Activated CD4-positive, alpha-beta memory T cell treated with anti-CD3 and anti-CD28 coated beads for 36 hours (primary cell): ENCODE data around the gene SMIM29. TPM values are rescaled to one million over a fixed set of nuclear protein-coding genes. Genes with fewer than 3 reads are reported as not detected.
A peak's percentile ranks its signal among the peaks of the same experiment; 100 is the strongest.

Source experiments
- CTCF ChIA-PET: fragments of 350-600 bp; sonication (Branson Sonifier 250); formaldehyde crosslinking; loops from one replicate; lab custom pipeline; 2021; ENCODE audit warnings: antibody characterized with exemption, inconsistent platforms; lab: Charles Lee
- POLR2A ChIA-PET: fragments of 350-600 bp; sonication (Branson Sonifier 250); formaldehyde crosslinking; loops from one replicate; lab custom pipeline; 2021; ENCODE audit warnings: antibody characterized with exemption; lab: Charles Lee
- DNase-seq: peaks from one replicate; pipeline ENCODE4 v3.0.0-alpha.2; 2020
- H3K27ac Mint-ChIP-seq: one replicate; pipeline ENCODE4 v1.8.0; 2021; ENCODE audit warnings: mixed read lengths
- H3K27me3 Mint-ChIP-seq: one replicate; pipeline ENCODE4 v1.8.0; 2021; ENCODE audit warnings: mixed read lengths
- H3K36me3 Mint-ChIP-seq: one replicate; pipeline ENCODE4 v1.8.0; 2021; ENCODE audit warnings: mixed read lengths
- H3K4me1 Mint-ChIP-seq: one replicate; pipeline ENCODE4 v1.8.0; 2021; ENCODE audit warnings: low read depth, mixed read lengths
- H3K4me3 Mint-ChIP-seq: one replicate; pipeline ENCODE4 v1.8.0; 2021; ENCODE audit warnings: mild to moderate bottlenecking, mixed read lengths
- H3K9me3 Mint-ChIP-seq: one replicate; pipeline ENCODE4 v1.8.0; 2021; ENCODE audit warnings: mixed read lengths
- intact Hi-C: fragments of 100-400 bp; cut with micrococcal nuclease; formaldehyde crosslinking; loops from one replicate; pipeline ENCODE4 v1.15.1; 2023
- total RNA-seq, 2 experiments: library from RNA; stranded (reverse); gene quantifications; one replicate each; pipeline ENCODE4 v1.2.3, GENCODE V29; 2021

Gene SMIM29
- total RNA-seq, 2 experiments from 2014 or later, result 22.4 to 25.2 TPM

DNA sequence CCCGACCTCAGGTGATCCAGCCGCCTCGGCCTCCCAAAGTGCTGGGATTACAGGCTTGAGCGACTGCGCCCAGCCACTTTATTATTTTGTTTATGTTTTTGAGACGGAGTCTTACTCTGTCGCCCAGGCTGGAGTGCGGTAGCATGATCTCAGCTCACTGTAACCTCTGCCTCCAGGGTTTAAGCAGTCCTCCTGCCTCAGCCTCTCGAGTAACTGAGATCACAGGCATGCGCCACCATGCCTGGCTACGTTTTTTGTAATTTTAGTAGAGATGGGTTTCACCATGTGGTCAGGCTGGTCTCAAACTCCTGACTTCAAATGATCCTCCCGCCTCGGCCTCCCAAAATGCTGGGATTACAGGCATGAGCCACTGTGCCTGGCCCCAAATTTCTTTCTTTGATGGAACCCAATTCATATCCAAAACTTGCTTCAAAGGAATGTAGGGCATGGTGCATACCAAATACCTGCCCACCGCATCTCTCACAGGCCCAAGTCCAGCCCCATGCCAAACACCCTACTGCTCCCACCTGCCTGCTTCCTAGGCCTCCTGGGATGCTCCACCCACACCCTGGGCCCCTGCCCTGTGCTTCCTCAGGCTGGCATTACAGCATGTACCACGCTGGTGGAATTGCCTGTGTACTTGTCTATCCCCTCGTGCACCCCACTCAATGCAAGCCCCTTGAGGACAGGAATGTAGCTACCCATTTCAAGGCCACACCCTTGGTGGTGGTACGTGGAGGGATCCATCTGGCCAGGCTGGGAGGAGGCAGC is 17.1 kb downstream of the SMIM29 start:
- Mint-ChIP-seq H3K4me1 (peaks cover 31% of the 10 kb centered on the region), H3K9me3 (no peaks in the 10 kb centered on the region), H3K27me3 (no peaks in the 10 kb centered on the region), H3K36me3 (peaks cover 1% of the 10 kb centered on the region), H3K4me3 (no peak overlapping the region), H3K27ac (no peak overlapping the region)
- intact Hi-C loops, result loop anchor here (10.0 kb wide), 1 partner anchor 1893 kb away; no protein-coding TSS in a partner anchor
- ChIA-PET POLR2A (no interaction called here), CTCF (no interaction called here)
- DNase-seq, result no peak

DNA sequence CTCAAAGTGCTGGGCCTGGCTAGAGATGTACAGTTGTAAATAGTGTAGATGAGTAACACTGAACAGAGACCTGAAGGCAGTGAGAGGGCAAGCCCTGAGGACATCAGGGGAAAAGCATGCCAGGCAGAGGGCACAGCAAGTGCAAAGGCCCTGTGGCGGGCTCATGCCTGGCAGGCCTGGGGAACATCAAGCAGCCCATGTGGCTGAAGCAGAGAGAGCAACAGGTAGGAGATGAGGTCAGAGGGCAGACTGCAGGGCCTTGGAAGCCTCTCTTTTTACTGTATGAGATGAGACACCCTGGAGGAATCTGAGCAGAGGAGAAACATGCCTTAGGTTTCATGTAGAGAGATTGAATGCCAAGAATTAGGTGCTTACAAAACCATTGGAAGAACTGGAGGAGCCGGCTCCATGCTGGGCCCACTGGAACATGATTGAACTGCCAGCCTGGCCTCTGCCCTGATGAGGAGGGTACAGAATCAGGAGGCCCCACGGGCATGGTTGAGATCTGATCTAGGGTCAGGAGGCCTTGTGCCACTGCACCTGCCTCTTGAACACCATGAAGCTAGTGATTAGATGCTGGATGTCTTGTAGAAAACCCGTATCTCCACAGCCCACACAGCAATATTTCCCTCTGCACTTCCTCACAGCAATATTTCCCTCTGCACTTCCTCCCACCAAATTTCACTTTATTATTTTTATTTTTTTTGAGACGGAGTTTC is 18.0 kb downstream of the SMIM29 start:
- Mint-ChIP-seq H3K27ac (peak overlapping the region; percentile 33), H3K4me3 (no peak overlapping the region), H3K27me3 (no peaks in the 10 kb centered on the region), H3K36me3 (no peaks in the 10 kb centered on the region), H3K4me1 (peaks cover 28% of the 10 kb centered on the region), H3K9me3 (no peaks in the 10 kb centered on the region)
- CTCF ChIA-PET, result interaction anchor here (1.6 kb wide), 1 partner anchor 14 kb away, joined by 4 read pairs; no protein-coding TSS in a partner anchor
- DNase-seq, result peak; percentile 28
- POLR2A ChIA-PET, result interaction anchor here (0.7 kb wide), 1 partner anchor 427 kb away, joined by 3 read pairs; no protein-coding TSS in a partner anchor
- intact Hi-C loops, result loop anchor here (10.0 kb wide), 1 partner anchor 1894 kb away; no protein-coding TSS in a partner anchor

DNA sequence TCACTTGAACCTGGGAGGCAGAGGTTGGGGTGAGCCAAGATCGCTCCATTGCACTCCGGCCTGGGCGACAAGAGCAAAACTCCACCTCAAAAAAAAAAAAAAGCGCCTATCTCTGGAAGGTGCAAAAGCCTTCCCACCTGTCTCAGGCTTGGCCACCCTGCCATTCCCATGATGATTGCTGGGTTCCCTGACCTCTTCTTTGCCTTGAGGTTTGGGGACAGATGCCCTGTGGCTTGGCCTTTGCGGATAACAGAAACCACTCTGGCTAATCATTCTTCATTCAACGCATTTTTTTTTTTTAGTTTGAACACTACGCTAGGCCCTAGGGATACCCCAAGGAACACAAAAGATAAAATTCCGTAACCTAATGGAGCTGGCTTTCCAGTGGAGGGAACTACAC is 18.9 kb downstream of the SMIM29 start:
- no peak overlapping the region for H3K4me3 Mint-ChIP-seq
- intact Hi-C loops, result loop anchor here (10.0 kb wide), 1 partner anchor 1895 kb away; no protein-coding TSS in a partner anchor
- H3K9me3 Mint-ChIP-seq, result no peaks in the 10 kb centered on the region
- no peak for DNase-seq
- no peaks in the 10 kb centered on the region for H3K27me3 Mint-ChIP-seq
- H3K36me3 Mint-ChIP-seq, result no peaks in the 10 kb centered on the region
- ChIA-PET CTCF (interaction anchor here (1.6 kb wide), 1 partner anchor 15 kb away, joined by 4 read pairs; no protein-coding TSS in a partner anchor), POLR2A (interaction anchor here (0.7 kb wide), 2 partner anchors 12 to 428 kb away, joined by 3 to 6 read pairs; no protein-coding TSS in a partner anchor)
- peaks cover 28% of the 10 kb centered on the region for H3K4me1 Mint-ChIP-seq
- no peak overlapping the region for H3K27ac Mint-ChIP-seq

DNA sequence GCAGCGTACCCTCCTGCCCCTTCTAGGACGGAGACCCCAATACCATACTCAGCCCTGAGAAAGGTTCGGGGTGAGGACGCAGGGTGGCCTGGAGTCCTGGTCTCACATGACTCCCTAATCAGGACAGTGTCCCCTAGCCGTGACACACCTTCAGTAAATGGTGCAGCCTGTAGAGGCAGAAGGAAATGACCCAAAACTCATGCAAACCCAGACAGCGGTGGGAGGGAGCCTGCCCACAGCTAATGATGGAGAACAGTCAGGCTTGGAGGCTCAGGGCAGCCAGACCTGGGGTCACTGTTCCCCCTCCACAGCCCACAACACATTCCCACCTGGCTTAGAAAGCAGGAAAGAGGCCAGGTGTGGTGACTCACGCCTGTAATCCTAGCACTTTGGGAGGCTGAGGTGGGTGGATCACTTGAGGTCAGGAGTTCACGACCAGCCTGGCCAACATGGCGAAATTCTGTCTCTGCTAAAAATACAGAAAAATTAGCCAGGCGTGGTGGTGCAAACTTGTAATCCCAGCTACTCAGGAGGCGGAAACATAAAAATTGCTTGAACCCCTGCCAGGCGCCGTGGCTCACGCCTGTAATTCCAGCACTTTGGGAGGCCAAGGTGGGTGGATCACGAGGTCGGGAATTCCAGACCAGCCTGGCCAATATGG is 20.9 kb downstream of the SMIM29 start:
- DNase-seq, result no peak
- no peaks in the 10 kb centered on the region for H3K27me3 Mint-ChIP-seq
- CTCF ChIA-PET, result interaction anchor here (0.9 kb wide), 1 partner anchor 22 kb away, joined by 3 read pairs; no protein-coding TSS in a partner anchor
- no peaks in the 10 kb centered on the region for H3K9me3 Mint-ChIP-seq
- no peak overlapping the region for H3K27ac Mint-ChIP-seq
- H3K4me1 Mint-ChIP-seq, result peaks cover 37% of the 10 kb centered on the region
- intact Hi-C loops, result no loop called here
- no peaks in the 10 kb centered on the region for H3K36me3 Mint-ChIP-seq
- POLR2A ChIA-PET, result interaction anchor here (1.0 kb wide), 1 partner anchor 9 kb away, joined by 5 read pairs; the partner anchor contains the start of gene HMGA1
- H3K4me3 Mint-ChIP-seq, result no peak overlapping the region

DNA sequence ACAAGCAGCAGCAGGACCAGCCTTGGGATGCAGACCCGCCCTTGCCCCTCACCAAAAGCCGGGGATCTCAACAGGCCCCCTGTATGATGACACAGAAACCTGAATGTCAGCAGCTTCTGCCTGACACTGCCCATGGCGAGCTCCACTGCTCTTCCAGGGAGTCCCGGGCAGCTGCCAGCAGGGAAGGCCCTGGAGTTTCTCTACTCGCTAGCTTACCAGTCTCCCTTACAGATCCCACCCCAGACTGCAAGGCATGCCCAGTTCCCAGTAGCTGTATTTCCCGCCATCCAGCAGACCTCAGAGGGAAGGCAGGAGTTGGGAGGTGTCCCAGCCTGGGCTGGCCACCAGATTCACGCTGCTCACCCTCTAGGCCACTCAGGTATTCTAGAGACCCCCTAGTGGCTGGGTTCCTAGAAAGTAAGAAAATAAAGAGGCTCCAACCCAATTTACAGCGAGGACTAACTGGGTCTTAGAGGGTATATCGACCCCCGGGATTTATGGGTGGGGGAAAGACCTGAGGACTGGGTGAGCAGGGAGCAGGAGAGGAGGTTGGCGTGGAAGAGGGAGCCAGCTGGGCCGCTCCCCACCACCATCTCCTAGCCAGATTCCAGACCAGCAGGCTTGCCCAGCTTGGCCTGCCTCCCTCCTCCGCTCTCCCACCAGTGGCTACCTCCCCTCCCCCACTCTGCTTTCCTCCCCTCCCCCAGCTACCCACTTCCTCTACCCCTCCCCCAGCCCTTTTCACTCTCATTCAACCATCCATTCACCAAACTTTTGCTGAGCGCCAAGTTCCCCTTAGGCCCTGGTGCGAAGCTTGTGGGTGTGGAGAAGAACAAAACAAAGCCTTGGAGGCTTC is 21.8 kb downstream of the SMIM29 start:
- Mint-ChIP-seq H3K27ac (no peak overlapping the region), H3K36me3 (no peaks in the 10 kb centered on the region), H3K9me3 (no peaks in the 10 kb centered on the region), H3K4me3 (no peak overlapping the region), H3K27me3 (no peaks in the 10 kb centered on the region), H3K4me1 (peaks cover 39% of the 10 kb centered on the region)
- intact Hi-C loops, result no loop called here
- POLR2A ChIA-PET, result interaction anchor here (1.0 kb wide), 2 partner anchors 10 kb away, joined by 5 read pairs; partner anchors contain the start of gene HMGA1
- CTCF ChIA-PET, result interaction anchor here (0.9 kb wide), 1 partner anchor 23 kb away, joined by 3 read pairs; no protein-coding TSS in a partner anchor
- DNase-seq, result no peak

DNA sequence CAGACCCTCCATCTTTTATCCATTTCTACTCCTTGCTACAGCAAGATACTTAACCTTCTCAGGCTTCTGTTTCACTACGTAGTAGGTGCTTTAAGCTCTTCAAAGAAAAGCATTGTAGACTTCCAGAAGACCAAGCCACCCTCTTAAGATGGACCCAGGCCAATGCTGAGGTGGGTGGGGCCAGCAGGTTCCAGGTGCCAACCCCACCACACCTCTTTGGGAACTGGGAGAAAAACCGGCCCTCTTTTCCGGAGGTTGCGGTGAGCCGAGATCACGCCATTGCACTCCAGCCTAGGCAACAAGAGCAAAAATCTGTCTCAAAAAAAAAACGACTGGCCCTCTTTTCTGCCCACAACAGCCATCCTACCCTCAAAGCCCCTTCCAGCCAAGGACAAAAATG is 22.7 kb downstream of the SMIM29 start:
- CTCF ChIA-PET, result no interaction called here

DNA sequence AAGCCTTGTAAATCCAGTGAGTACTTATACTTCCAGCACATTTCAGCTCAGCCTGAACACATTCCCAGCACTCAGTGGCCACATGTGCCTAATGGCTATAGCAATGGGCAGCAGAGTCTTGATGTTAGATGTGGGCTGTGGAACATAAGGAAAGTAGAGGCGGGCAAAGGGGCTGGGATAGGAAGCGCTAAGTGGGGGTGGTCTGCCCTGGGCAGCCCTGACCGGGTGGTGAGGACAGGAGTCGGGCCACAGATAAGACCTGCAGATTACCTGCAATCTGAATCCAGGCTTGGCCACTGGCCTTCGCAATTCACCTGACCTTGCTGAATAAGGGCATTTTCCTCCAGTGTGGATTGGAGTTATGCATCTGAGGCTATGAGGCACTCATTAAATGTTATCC is 23.3 kb downstream of the SMIM29 start:
- no peak overlapping the region for H3K27ac Mint-ChIP-seq
- intact Hi-C loops, result loop anchor here (2.0 kb wide), 2 partner anchors 23 to 29 kb away; partner anchors contain the start of gene SMIM29
- no peak for DNase-seq
- no peak overlapping the region for H3K4me3 Mint-ChIP-seq
- H3K9me3 Mint-ChIP-seq, result no peaks in the 10 kb centered on the region
- ChIA-PET CTCF (no interaction called here), POLR2A (no interaction called here)
- no peaks in the 10 kb centered on the region for H3K36me3 Mint-ChIP-seq
- peaks cover 39% of the 10 kb centered on the region for H3K4me1 Mint-ChIP-seq
- no peaks in the 10 kb centered on the region for H3K27me3 Mint-ChIP-seq

More for the DNA sequence above, 22.7 kb downstream of the SMIM29 start:
- H3K9me3 Mint-ChIP-seq, result no peaks in the 10 kb centered on the region
- no peaks in the 10 kb centered on the region for H3K36me3 Mint-ChIP-seq
- H3K4me3 Mint-ChIP-seq, result no peak overlapping the region
- POLR2A ChIA-PET, result interaction anchor here (1.0 kb wide), 1 partner anchor 11 kb away, joined by 5 read pairs; the partner anchor contains the start of gene HMGA1
- no peak for DNase-seq
- H3K27me3 Mint-ChIP-seq, result no peaks in the 10 kb centered on the region
- H3K27ac Mint-ChIP-seq, result no peak overlapping the region
- intact Hi-C loops, result no loop called here
- peaks cover 39% of the 10 kb centered on the region for H3K4me1 Mint-ChIP-seq

DNA sequence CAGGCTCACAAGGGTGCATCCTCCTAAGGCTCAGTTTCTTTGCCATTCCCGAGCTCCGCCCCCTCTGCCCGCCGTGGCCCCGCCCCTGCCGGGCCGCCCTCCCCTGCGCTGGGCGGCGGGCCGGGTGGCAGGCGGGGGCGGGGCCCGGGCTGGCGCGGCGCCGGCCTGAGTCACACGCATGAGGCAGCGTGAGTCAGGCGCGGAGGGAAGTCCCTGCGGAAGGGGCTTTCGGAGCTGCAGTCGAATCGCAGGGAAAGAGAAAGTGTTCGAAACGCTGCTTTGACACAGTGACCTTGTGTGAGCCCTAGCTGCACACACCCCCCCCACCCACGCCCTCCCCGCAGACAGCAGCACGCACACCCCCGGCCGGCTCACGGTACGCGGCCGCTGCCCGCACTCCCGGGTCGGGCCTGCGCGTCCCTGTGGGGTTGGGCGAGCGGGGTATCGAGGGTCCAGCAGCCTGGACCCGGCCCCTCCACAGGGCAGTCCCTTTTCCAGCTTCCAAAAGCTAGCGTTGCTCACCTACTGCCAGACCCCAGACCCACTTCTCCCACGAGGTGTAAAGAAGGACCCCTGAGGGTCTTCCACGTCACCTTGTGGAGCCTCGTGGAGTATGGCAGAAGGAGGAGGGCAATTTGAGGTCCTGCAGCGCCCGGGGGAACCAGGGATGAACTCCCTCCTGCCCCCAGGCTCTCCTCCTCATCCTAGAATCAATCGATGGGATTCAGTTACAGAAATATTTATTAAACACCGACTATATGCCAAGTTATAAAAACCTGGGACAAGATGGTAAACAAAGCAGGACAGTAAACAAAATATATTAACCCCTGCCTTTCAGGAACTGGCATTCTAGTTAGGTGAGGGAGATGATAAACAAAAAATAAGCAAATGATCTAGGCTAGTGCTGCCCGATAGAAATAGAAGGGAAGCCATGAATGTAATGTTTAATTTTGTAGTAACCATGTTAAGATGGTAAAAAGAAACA is 24.6 kb downstream of the SMIM29 start:
- Mint-ChIP-seq H3K27me3 (no peaks in the 10 kb centered on the region), H3K4me3 (peak overlapping the region; percentile 52), H3K36me3 (no peaks in the 10 kb centered on the region), H3K27ac (peak overlapping the region; percentile 72), H3K4me1 (peaks cover 35% of the 10 kb centered on the region), H3K9me3 (no peaks in the 10 kb centered on the region)
- POLR2A ChIA-PET, result interaction anchor here (0.6 to 2.1 kb wide), 7 partner anchors 9 to 559 kb away, joined by 3 to 29 read pairs (median 5); partner anchors contain the start of genes HMGA1, NUDT3 and SMIM29
- DNase-seq, result peak; percentile 96
- CTCF ChIA-PET, result interaction anchor here (1.0 to 2.3 kb wide), 5 partner anchors 12 to 70 kb away, joined by 3 to 19 read pairs (median 7); partner anchors contain the start of genes HMGA1 and SMIM29
- intact Hi-C loops, result loop anchor here (1.0 to 2.0 kb wide), 3 partner anchors 25 to 42 kb away; partner anchors contain the start of gene SMIM29

DNA sequence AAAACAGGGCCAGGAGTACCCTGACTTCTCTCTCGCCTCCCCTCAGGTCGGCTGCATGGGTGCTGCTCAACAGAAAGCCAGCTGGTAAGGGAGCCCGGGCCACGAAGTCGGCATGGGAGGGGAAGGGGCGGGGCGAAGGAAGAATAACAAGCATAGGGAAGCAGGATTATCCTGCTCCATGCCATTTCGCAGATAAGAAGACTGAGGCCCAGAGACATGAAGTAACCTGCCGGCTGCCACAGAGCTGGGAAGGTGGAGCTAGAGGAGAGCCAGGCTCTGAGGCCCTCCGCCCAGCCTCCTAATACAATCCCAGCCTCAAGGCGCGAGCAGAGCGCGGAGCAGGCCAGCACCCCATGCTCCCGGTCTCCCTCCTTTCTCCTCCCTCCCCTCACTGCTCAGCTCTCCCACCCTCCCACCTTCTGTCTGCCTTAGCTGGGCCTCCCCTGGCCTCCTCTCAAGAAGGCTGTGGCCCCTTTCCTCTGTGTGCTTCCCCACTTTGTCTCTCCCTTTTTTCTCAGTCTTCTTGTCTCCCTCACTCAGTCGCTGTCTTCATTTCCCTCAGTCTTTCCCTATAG is 25.3 kb downstream of the SMIM29 start:
- Mint-ChIP-seq H3K36me3 (no peaks in the 10 kb centered on the region), H3K4me3 (peak overlapping the region; percentile 52), H3K27ac (peak overlapping the region; percentile 72), H3K9me3 (no peaks in the 10 kb centered on the region), H3K27me3 (no peaks in the 10 kb centered on the region), H3K4me1 (peaks cover 28% of the 10 kb centered on the region)
- ChIA-PET CTCF (interaction anchor here (1.0 to 2.3 kb wide), 6 partner anchors 13 to 69 kb away, joined by 3 to 19 read pairs (median 5); partner anchors contain the start of genes HMGA1 and SMIM29), POLR2A (interaction anchor here (0.6 to 2.1 kb wide), 7 partner anchors 10 to 560 kb away, joined by 3 to 29 read pairs (median 5); partner anchors contain the start of genes HMGA1, NUDT3 and SMIM29)
- DNase-seq, result no peak
- intact Hi-C loops, result no loop called here
